Measurements from ENCODE around the gene LRRC75B. TPM values are rescaled to one million over a fixed set of nuclear protein-coding genes. Genes with fewer than 3 reads are reported as not detected.
"Not testable (repeated sequence)": the region's sequence is repeated elsewhere in the genome, so short reads cannot be mapped to it uniquely, and the experiment has no call there.

Gene LRRC75B
- total RNA-seq, 1 experiment from 2014 or later: 2.2 TPM

GRCh38 chr22:24599514-24599913, 6.6 kb upstream of the LRRC75B start:
- H4K20me1 ChIP-seq (ENCODE audit: insufficient read depth): no peaks in the 10 kb centered on the region
- H3K4me2 ChIP-seq: no peak overlapping the region
- H3K27me3 ChIP-seq (ENCODE audit: insufficient read depth, low read depth): no peaks in the 10 kb centered on the region
- H3K79me2 ChIP-seq (ENCODE audit: low read depth): no peaks in the 10 kb centered on the region
- DNase-seq: no peak
- H3K9me2 ChIP-seq (ENCODE audit: insufficient read depth): no peaks in the 10 kb centered on the region
- H2AFZ ChIP-seq: no peak overlapping the region
- TF ChIP-seq CTCF (conservative IDR thresholded peaks at IDR 0.05) (no peak), EZH2 (IDR thresholded peaks at IDR 0.05; ENCODE audit: low read depth) (no peak)
- H3F3A ChIP-seq (ENCODE audit: insufficient read depth, low read depth): no peaks in the 10 kb centered on the region; the same call in 1 of the 2 replicates
- intact Hi-C loops (cut with micrococcal nuclease; ENCODE audit: unreplicated experiment): no loop called here
- no TSS peak for BruUV-seq (replicated peaks)
- no peak overlapping the region for H3K27ac ChIP-seq
- ChIA-PET POLR2A (ENCODE audit: unreplicated experiment) (no interaction called here), CTCF (interaction anchor here (0.6 kb wide), 1 partner anchor 733 kb away, joined by 5 read pairs; no protein-coding TSS in a partner anchor)
- no peaks in the 10 kb centered on the region for H3K36me3 ChIP-seq (ENCODE audit: low read depth)
- peaks cover 20% of the 10 kb centered on the region for H3K4me1 ChIP-seq (replicated peaks; ENCODE audit: insufficient read depth)
- H3K4me3 ChIP-seq: no peak overlapping the region
- no peaks in the 10 kb centered on the region for H3K9me3 ChIP-seq (ENCODE audit: insufficient read depth, low read depth)

- BruUV-seq (replicated peaks); H3K27me3 ChIP-seq (ENCODE audit: insufficient read depth, low read depth); H3K4me3 ChIP-seq; H3K9me2 ChIP-seq (ENCODE audit: insufficient read depth); H2AFZ ChIP-seq; H3K9me3 ChIP-seq (ENCODE audit: insufficient read depth, low read depth); DNase-seq; POLR2A ChIA-PET (ENCODE audit: unreplicated experiment); H3K27ac ChIP-seq; H4K20me1 ChIP-seq (ENCODE audit: insufficient read depth); H3K4me2 ChIP-seq; H3F3A ChIP-seq (ENCODE audit: insufficient read depth, low read depth); H3K36me3 ChIP-seq (ENCODE audit: low read depth); intact Hi-C loops (cut with micrococcal nuclease; ENCODE audit: unreplicated experiment); H3K79me2 ChIP-seq (ENCODE audit: low read depth): not testable (repeated sequence)
- peaks cover 15% of the 10 kb centered on the region for H3K4me1 ChIP-seq (replicated peaks; ENCODE audit: insufficient read depth)
- CTCF ChIA-PET: interaction anchor here (0.6 kb wide), 1 partner anchor 12 kb away, joined by 4 read pairs; no protein-coding TSS in a partner anchor
Measured at GRCh38 chr22:24597076-24597475, 4.2 kb upstream of the LRRC75B start.

DNA sequence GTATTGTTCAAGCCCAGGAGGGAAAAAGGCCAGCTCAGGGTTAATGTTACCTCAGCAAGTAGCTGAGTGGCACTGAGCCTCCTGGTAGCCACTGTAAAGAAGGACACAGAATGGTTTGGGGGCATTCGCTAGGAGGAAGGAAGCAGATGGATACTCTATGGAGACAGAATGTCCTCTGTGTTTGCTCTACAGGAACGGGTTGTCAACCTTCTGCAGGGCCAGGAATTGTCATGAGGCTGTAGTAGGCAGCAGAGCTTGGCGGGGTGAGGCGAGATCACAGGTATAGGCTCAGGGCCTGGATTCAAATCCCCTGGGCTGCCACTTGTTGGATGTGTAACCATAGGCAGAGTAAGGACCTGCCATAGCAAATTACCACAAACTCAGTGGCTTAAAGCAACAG, 3.0 kb upstream of the LRRC75B start:
- Histone ChIP-seq H3K27me3 (ENCODE audit: insufficient read depth, low read depth) (no peaks in the 10 kb centered on the region), H3F3A (ENCODE audit: insufficient read depth, low read depth) (0 out of 2 replicates have a peak, but pooled peaks cover 3% of the 10 kb centered on the region), H3K9me3 (ENCODE audit: insufficient read depth, low read depth) (no peaks in the 10 kb centered on the region), H3K79me2 (ENCODE audit: low read depth) (no peaks in the 10 kb centered on the region), H3K9me2 (ENCODE audit: insufficient read depth) (no peaks in the 10 kb centered on the region), H4K20me1 (ENCODE audit: insufficient read depth) (no peaks in the 10 kb centered on the region), H3K4me2 (no peak overlapping the region), H3K4me1 (replicated peaks; ENCODE audit: insufficient read depth) (0 out of 2 replicates have a peak, but pooled peaks cover 3% of the 10 kb centered on the region), H3K36me3 (ENCODE audit: low read depth) (no peaks in the 10 kb centered on the region), H3K4me3 (no peak overlapping the region), H3K27ac (no peak overlapping the region), H2AFZ (no peak overlapping the region)
- TF ChIP-seq CTCF (conservative IDR thresholded peaks at IDR 0.05) (no peak), EZH2 (IDR thresholded peaks at IDR 0.05; ENCODE audit: low read depth) (no peak)
- intact Hi-C loops (cut with micrococcal nuclease; ENCODE audit: unreplicated experiment): no loop called here
- BruUV-seq (replicated peaks): no TSS peak
- ChIA-PET CTCF (no interaction called here), POLR2A (ENCODE audit: unreplicated experiment) (no interaction called here)
- DNase-seq: no peak

GRCh38 chr22:24595228-24595627, 2.4 kb upstream of the LRRC75B start:
- DNase-seq: no peak
- H3K27ac ChIP-seq: no peak overlapping the region
- ChIA-PET POLR2A (ENCODE audit: unreplicated experiment) (no interaction called here), CTCF (no interaction called here)
- H3K9me2 ChIP-seq (ENCODE audit: insufficient read depth): no peaks in the 10 kb centered on the region
- intact Hi-C loops (cut with micrococcal nuclease; ENCODE audit: unreplicated experiment): no loop called here
- H3K4me1 ChIP-seq (replicated peaks; ENCODE audit: insufficient read depth): 0 out of 2 replicates have a peak, but pooled peaks cover 3% of the 10 kb centered on the region
- 0 out of 2 replicates have a peak, but pooled peaks cover 3% of the 10 kb centered on the region for H3F3A ChIP-seq (ENCODE audit: insufficient read depth, low read depth)
- BruUV-seq (replicated peaks): no TSS peak
- no peaks in the 10 kb centered on the region for H3K9me3 ChIP-seq (ENCODE audit: insufficient read depth, low read depth)
- no peak overlapping the region for H3K4me3 ChIP-seq
- no peaks in the 10 kb centered on the region for H3K27me3 ChIP-seq (ENCODE audit: insufficient read depth, low read depth)
- no peaks in the 10 kb centered on the region for H3K79me2 ChIP-seq (ENCODE audit: low read depth)
- no peaks in the 10 kb centered on the region for H4K20me1 ChIP-seq (ENCODE audit: insufficient read depth)
- H2AFZ ChIP-seq: no peak overlapping the region
- no peaks in the 10 kb centered on the region for H3K36me3 ChIP-seq (ENCODE audit: low read depth)
- no peak overlapping the region for H3K4me2 ChIP-seq
- TF ChIP-seq CTCF (conservative IDR thresholded peaks at IDR 0.05) (no peak), EZH2 (IDR thresholded peaks at IDR 0.05; ENCODE audit: low read depth) (no peak)
